ENCODE data around the gene PYGB. TPM values are rescaled to one million over a fixed set of nuclear protein-coding genes. Genes with fewer than 3 reads are reported as not detected.
"Not testable (repeated sequence)": the region's sequence is repeated elsewhere in the genome, so short reads cannot be mapped to it uniquely, and the experiment has no call there.

Gene PYGB
- total RNA-seq, 1 experiment from 2014 or later, result 188 TPM

DNA sequence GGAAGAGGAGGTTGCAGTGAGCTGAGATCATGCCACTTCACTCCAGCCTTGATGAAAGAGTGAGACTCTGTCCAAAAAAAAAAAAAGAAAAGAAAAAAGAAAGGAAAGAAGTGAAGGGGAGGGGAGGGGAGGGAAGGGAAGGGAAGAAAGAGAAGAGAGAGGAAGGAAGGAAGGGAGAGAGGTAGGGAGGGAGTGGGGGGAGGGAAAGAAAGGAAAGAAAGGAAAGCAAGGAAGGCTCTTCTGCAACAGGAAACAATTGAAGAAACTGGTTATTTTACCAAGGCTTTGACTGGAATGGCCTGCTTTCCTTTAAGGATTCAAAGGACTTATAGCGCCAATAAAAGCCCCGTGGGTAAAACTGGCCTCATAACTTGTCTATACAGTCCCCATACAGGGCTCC lies 78.1 kb downstream of the PYGB start:
- no peak overlapping the region for H3K9ac ChIP-seq (ENCODE audit: low read length)
- no peaks in the 10 kb centered on the region for H4K20me1 ChIP-seq (ENCODE audit: insufficient read depth, low read depth, low read length)
- no peak overlapping the region for H3K4me2 ChIP-seq (ENCODE audit: low read depth, low read length, poor library complexity, severe bottlenecking)
- H2AFZ ChIP-seq (ENCODE audit: low read length), result no peak overlapping the region
- no peaks in the 10 kb centered on the region for H3K9me3 ChIP-seq (ENCODE audit: low read length)
- H3K27ac ChIP-seq (ENCODE audit: low read length), result no peak overlapping the region
- no peak overlapping the region for H3K4me3 ChIP-seq (ENCODE audit: low read length)
- no peaks in the 10 kb centered on the region for H3K27me3 ChIP-seq (ENCODE audit: low read length)
- peaks cover 68% of the 10 kb centered on the region for H3K79me2 ChIP-seq (ENCODE audit: low read length)
- H3K4me1 ChIP-seq (ENCODE audit: low read length), result peaks cover 53% of the 10 kb centered on the region
- no peaks in the 10 kb centered on the region for H3K9me2 ChIP-seq (replicated peaks; ENCODE audit: insufficient read depth, low read length)
- DNase-seq, result no peak
- peaks cover 6% of the 10 kb centered on the region; the same call in 1 of the 2 replicates for H3K36me3 ChIP-seq (ENCODE audit: insufficient read depth, low read length)

DNA sequence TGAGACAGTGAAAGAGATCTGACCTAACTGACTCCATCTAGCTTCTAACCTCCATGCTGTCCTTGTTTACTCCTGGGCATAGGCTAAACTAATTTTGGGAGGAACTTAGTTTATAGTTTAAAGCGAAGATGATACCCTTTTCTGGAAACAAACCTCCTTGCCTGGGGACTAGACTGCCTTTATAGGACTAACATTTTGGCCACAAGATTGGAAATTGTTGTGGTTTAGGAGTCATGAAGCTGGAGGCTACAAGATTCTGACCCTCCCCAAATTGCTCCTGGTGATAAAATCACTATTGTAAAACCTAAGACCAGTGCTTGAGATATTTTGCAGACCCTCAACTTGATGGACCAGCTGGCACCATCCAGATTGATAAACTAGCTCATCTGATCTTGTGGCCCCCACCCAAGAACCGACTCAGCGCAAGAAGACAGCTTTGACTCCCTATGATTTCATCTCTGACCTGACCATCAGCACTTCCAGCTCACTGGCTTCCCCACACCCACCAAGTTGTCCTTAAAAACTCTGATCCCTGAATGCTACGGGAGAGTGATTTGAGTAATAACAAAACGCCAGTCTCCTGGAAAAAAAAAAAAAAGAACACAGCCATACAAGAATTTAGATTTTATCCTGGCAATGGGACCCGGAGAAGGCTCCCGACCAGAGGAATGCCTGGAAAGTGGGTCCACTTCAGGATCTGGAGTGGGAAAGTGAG lies 79.8 kb downstream of the PYGB start:
- no peaks in the 10 kb centered on the region for H3K9me2 ChIP-seq (replicated peaks; ENCODE audit: insufficient read depth, low read length)
- H3K9ac ChIP-seq (ENCODE audit: low read length), result no peak overlapping the region
- H3K9me3 ChIP-seq (ENCODE audit: low read length), result no peaks in the 10 kb centered on the region
- no peaks in the 10 kb centered on the region for H3K27me3 ChIP-seq (ENCODE audit: low read length)
- H2AFZ ChIP-seq (ENCODE audit: low read length), result no peak overlapping the region
- H3K4me3 ChIP-seq (ENCODE audit: low read length), result no peak overlapping the region
- peaks cover 6% of the 10 kb centered on the region; the same call in 1 of the 2 replicates for H3K36me3 ChIP-seq (ENCODE audit: insufficient read depth, low read length)
- peaks cover 38% of the 10 kb centered on the region for H3K4me1 ChIP-seq (ENCODE audit: low read length)
- no peak for DNase-seq
- no peak overlapping the region for H3K4me2 ChIP-seq (ENCODE audit: low read depth, low read length, poor library complexity, severe bottlenecking)
- H3K27ac ChIP-seq (ENCODE audit: low read length), result no peak overlapping the region
- no peaks in the 10 kb centered on the region for H4K20me1 ChIP-seq (ENCODE audit: insufficient read depth, low read depth, low read length)
- H3K79me2 ChIP-seq (ENCODE audit: low read length), result peaks cover 58% of the 10 kb centered on the region

DNA sequence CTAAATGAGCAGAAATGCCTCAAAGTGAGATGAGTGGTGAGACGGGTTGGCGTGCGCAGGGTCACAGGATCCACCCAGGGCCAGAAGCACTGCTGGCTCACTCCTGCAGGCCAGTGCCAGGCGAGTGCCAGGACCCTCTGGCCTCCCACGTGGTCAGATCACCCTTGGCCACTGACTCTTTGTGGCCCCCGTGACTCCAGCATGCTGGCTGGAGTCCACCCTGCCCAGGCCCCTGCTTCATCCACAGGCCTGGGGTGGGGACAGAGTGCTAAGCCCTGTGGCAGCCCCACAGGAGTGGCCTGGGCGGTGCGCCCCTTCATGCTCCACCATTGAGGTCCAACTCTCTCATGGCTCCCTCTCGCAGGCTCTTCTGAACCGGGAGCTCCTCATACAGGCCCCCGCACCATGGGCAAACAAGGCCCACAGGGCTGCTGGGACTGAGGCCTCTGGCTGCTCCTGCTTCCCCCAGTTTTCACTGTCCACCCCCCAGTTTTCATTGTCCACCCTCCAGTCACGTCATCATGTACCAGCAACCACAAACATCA lies 81.1 kb downstream of the PYGB start:
- H3K9me3 ChIP-seq (ENCODE audit: low read length), result no peaks in the 10 kb centered on the region
- H3K27me3 ChIP-seq (ENCODE audit: low read length), result no peaks in the 10 kb centered on the region
- H3K4me2 ChIP-seq (ENCODE audit: low read depth, low read length, poor library complexity, severe bottlenecking), result no peak overlapping the region
- no peaks in the 10 kb centered on the region for H3K9me2 ChIP-seq (replicated peaks; ENCODE audit: insufficient read depth, low read length)
- no peak overlapping the region for H3K4me3 ChIP-seq (ENCODE audit: low read length)
- peaks cover 48% of the 10 kb centered on the region for H3K79me2 ChIP-seq (ENCODE audit: low read length)
- peaks cover 24% of the 10 kb centered on the region for H3K4me1 ChIP-seq (ENCODE audit: low read length)
- H3K27ac ChIP-seq (ENCODE audit: low read length), result no peak overlapping the region
- no peaks in the 10 kb centered on the region for H4K20me1 ChIP-seq (ENCODE audit: insufficient read depth, low read depth, low read length)
- no peak overlapping the region for H3K9ac ChIP-seq (ENCODE audit: low read length)
- no peak overlapping the region for H2AFZ ChIP-seq (ENCODE audit: low read length)
- DNase-seq, result no peak
- no peaks in the 10 kb centered on the region for H3K36me3 ChIP-seq (ENCODE audit: insufficient read depth, low read length)

GRCh38 chr20:25334972-25335371 lies 87.1 kb downstream of the PYGB start:
- H3K9ac ChIP-seq (ENCODE audit: low read length); H2AFZ ChIP-seq (ENCODE audit: low read length); H3K4me3 ChIP-seq (ENCODE audit: low read length); H3K27ac ChIP-seq (ENCODE audit: low read length); H4K20me1 ChIP-seq (ENCODE audit: insufficient read depth, low read depth, low read length); H3K27me3 ChIP-seq (ENCODE audit: low read length); H3K4me1 ChIP-seq (ENCODE audit: low read length); H3K4me2 ChIP-seq (ENCODE audit: low read depth, low read length, poor library complexity, severe bottlenecking); H3K9me2 ChIP-seq (replicated peaks; ENCODE audit: insufficient read depth, low read length); H3K9me3 ChIP-seq (ENCODE audit: low read length); DNase-seq: not testable (repeated sequence)
- peaks cover 42% of the 10 kb centered on the region for H3K79me2 ChIP-seq (ENCODE audit: low read length)
- peaks cover 14% of the 10 kb centered on the region for H3K36me3 ChIP-seq (ENCODE audit: insufficient read depth, low read length)

GRCh38 chr20:25336561-25337422 lies 88.9 kb downstream of the PYGB start:
- Histone ChIP-seq H3K4me2 (ENCODE audit: low read depth, low read length, poor library complexity, severe bottlenecking) (no peak overlapping the region), H2AFZ (ENCODE audit: low read length) (no peak overlapping the region), H3K27ac (ENCODE audit: low read length) (no peak overlapping the region), H3K27me3 (ENCODE audit: low read length) (no peaks in the 10 kb centered on the region), H3K9me3 (ENCODE audit: low read length) (no peaks in the 10 kb centered on the region), H3K9me2 (replicated peaks; ENCODE audit: insufficient read depth, low read length) (no peaks in the 10 kb centered on the region), H3K9ac (ENCODE audit: low read length) (no peak overlapping the region), H3K79me2 (ENCODE audit: low read length) (peaks cover 60% of the 10 kb centered on the region), H3K4me3 (ENCODE audit: low read length) (no peak overlapping the region), H4K20me1 (ENCODE audit: insufficient read depth, low read depth, low read length) (no peaks in the 10 kb centered on the region), H3K36me3 (ENCODE audit: insufficient read depth, low read length) (peaks cover 14% of the 10 kb centered on the region), H3K4me1 (ENCODE audit: low read length) (peaks cover 11% of the 10 kb centered on the region)
- DNase-seq, result no peak

DNA sequence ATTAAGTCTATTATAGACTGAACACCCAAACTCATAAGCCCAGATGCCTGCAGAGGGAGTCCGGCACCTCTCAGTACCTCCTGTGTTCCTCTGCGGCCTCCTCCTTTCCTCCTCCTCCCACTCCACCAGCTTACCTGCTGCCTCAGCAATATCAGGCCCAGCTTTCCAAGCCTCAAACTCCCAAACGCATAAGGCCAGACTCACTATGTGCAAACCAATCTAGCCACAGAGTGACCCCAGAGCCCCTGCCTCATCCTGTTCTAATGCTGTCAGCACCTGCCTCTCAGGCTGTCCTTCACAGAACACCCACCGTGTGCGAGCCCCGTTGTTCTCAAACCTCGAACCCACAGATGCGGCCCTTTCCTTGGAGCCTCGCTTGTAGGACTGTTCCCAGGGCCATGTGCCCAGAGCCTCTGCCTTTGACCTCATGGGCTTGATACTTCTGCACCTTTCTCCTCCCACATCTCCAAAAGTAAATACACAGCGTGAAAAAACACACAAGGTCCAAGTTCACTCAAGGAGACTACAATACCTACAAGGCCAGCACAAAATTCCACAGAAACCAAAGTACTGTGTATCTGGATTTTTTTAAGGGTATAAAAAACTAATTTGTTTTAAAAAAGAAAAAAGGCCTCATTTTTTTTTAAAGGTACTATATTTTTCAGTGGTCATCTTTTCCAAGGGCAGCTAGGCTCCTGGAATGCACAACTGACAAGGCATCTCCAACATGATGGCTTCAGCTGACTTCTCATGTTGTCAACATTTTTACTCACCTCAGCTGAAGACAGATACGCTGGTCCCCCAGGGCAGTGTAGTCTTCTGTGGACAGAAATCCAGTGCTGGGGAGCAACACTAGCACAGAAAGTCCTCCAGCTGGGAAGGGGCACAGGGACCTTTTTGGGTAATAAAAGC lies 90.5 kb downstream of the PYGB start:
- Histone ChIP-seq H3K27ac (ENCODE audit: low read length) (no peak overlapping the region), H3K4me2 (ENCODE audit: low read depth, low read length, poor library complexity, severe bottlenecking) (no peak overlapping the region), H3K9ac (ENCODE audit: low read length) (no peak overlapping the region), H3K9me2 (replicated peaks; ENCODE audit: insufficient read depth, low read length) (no peaks in the 10 kb centered on the region), H2AFZ (ENCODE audit: low read length) (no peak overlapping the region), H3K9me3 (ENCODE audit: low read length) (no peaks in the 10 kb centered on the region), H3K27me3 (ENCODE audit: low read length) (no peaks in the 10 kb centered on the region), H3K4me3 (ENCODE audit: low read length) (no peak overlapping the region), H3K79me2 (ENCODE audit: low read length) (peaks cover 75% of the 10 kb centered on the region), H3K4me1 (ENCODE audit: low read length) (peaks cover 15% of the 10 kb centered on the region), H3K36me3 (ENCODE audit: insufficient read depth, low read length) (peaks cover 14% of the 10 kb centered on the region), H4K20me1 (ENCODE audit: insufficient read depth, low read depth, low read length) (no peaks in the 10 kb centered on the region)
- no peak for DNase-seq

DNA sequence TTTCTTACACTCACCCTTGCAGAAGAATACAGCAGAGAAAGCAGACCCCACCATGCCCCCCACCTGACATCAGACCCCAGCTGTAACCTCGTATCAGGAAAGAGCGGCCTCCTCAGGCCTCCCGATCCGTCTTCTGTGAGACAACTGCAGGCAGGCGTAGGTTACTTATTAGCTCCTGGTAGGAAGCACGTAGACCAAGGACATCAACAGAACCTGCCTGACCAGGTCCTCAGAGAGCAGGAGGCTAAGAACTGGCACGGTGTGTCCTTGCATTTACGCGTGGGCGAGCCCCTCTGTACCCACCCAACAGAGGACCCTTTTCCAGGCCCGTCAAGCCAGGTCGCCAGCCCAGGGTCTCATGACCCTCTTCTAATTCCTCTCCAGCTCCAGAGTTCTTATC lies 91.7 kb downstream of the PYGB start:
- no peaks in the 10 kb centered on the region for H3K9me2 ChIP-seq (replicated peaks; ENCODE audit: insufficient read depth, low read length)
- peaks cover 88% of the 10 kb centered on the region for H3K79me2 ChIP-seq (ENCODE audit: low read length)
- H3K36me3 ChIP-seq (ENCODE audit: insufficient read depth, low read length), result peaks cover 14% of the 10 kb centered on the region
- no peak overlapping the region for H3K4me3 ChIP-seq (ENCODE audit: low read length)
- H2AFZ ChIP-seq (ENCODE audit: low read length), result no peak overlapping the region
- H3K4me2 ChIP-seq (ENCODE audit: low read depth, low read length, poor library complexity, severe bottlenecking), result no peak overlapping the region
- no peaks in the 10 kb centered on the region for H4K20me1 ChIP-seq (ENCODE audit: insufficient read depth, low read depth, low read length)
- no peak for DNase-seq
- no peak overlapping the region for H3K27ac ChIP-seq (ENCODE audit: low read length)
- H3K27me3 ChIP-seq (ENCODE audit: low read length), result no peaks in the 10 kb centered on the region
- H3K9me3 ChIP-seq (ENCODE audit: low read length), result no peaks in the 10 kb centered on the region
- no peak overlapping the region for H3K9ac ChIP-seq (ENCODE audit: low read length)
- peaks cover 15% of the 10 kb centered on the region for H3K4me1 ChIP-seq (ENCODE audit: low read length)
